AG20443 (cell line): ENCODE results near the gene SH3RF3.
A peak's percentile ranks its signal among the peaks of the same experiment; 100 is the strongest.

ENCODE experiments used
- DNase-seq: peaks from one replicate; pipeline ENCODE4 v3.0.0; 2012; ENCODE audit warnings: low spot score, mixed read lengths

The SH3RF3 gene

GRCh38 chr2:109264595-109265328 lies 135.8 kb downstream of the SH3RF3 start:
- DNase-seq: peak; percentile 65

- DNase-seq: no peak
Observed at GRCh38 chr2:109265369-109265768, 136.4 kb downstream of the SH3RF3 start.

DNA sequence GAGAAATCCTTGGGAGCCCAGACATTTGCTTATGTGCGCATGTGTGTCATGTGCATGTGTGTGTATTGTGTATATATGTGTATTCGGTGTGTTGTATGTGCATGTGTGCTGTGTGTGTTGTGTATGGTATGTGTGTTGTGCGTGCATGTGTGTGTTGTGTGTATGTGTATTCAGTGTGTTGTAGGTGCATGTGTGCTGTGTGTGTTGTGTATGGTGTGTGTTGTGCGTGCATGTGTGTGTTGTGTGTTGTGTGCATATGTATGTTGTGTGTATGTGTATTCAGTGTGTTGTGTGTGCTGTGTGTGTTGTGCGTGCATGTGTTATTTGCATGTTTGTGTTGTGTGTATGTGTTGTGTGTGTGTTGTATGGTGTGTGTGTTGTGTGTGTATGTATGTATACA lies 136.9 kb downstream of the SH3RF3 start:
- no peak for DNase-seq

- DNase-seq: no peak
Observed at GRCh38 chr2:109266496-109266895, 137.5 kb downstream of the SH3RF3 start.

DNA sequence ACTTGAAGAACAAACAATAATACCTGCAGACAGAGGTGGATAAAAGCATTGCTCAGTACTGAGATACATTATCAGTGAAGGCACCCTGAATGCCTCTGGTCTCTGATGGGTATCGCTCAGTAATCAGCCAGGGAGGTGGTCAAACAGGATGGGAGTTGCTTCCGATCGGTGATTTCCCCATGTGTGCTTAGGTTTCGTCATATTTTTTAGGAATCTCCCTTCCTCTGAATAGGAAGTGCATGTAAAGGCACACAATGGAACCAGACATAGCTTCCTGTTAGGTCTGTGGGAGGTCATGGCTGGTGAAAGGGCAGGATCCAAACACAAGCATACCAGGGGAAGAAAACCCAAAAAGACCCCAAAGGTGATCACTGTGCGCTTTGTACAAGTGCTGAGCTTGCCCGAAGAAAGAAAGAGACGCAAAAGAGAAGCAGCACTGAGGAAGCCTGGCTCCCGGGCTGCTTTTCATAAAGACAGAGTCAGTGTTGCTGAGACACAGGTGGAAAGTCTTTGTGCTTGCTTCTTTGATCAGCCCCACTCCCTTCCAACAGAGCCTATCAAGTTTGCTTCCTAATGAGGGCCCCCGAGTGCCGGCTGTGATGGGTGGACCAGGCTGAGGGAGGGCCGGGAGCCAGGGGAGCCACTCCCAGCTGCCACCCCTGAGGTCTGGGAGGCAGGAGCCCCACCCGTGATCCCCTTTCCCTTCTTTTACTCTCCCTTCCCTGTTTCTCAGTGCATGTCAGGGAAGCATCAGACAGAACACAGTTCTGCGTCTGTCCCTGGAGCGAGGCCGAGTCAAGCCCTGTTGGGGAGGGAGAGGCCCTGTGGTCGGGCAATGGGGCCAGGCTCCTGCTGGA lies 138.2 kb downstream of the SH3RF3 start:
- DNase-seq: no peak

GRCh38 chr2:109268916-109269315 lies 139.9 kb downstream of the SH3RF3 start:
- DNase-seq: no peak

DNA sequence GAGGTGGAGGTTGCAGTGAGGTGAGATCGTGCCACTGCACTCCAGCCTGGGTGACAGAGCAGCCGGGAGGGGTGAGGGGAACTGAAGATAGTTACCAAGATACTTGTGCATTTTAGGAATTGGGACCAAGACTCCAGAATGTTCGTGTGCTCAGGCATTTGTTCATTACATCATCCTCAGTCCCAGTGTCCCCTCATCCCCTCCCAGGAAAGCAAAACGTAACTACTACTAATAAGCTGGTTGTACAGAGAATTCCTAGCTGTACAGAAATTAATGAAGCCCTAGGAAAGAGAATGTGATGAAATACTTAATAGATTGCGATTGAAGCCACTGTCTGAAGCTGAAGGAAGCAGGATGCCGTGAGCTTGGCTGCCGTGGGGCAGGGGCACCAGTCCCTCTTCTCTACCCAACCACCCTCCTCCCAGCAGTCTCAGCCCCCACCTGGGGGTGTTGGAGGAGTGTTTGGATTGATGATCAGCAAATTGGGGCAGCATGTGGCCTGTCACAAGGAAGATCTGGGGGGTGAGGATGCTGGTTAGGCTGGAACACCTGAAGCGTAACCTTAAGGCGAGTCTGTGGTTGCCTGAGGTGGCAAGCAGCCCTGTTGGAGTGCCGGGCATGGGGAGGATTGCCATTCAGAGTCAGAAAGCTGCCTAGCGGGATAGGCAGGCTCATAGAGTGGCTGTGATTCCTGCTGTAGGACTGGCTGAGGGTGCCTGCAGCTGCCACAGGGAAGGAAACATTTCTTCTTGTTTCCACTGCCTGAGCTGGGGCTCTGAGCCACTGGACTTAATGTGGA lies 140.9 kb downstream of the SH3RF3 start:
- no peak for DNase-seq

DNA sequence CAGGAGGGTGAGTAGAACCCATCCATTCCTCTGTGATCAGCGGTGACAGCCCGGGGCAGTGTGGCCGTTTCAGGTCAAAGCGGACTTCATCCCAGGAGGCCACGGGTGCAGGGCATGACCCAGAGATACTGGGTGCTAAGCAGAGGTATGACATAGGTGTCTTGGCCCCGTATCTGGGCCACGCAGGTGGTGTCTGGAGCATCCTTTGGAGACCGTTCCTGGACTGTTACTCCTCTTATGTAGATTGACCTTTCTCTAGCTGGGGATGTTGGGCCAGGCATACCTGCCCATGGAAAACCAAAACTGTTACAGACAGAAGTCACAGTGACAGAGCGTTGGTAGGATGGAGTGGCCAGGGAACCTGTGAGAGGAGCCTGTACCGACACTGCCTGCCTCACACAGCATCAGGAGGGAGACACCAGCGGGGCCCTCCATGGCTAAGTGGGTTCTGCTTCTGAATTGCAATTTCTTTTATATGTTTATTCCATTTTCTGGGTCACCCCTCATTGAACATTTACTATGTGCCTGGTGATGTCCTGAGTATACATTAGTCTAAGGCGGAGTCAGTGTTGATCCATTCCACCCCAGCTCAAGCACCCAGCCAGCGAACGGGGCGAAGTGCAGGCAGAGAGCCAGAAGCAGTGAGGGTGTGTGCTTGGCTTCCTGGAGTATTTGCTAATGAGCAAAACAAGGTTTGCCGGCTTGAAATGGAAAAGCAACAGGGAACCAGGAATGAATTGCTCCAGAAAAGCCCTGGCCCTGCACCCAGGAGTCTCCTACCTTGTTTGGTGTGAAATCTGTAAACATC lies 141.7 kb downstream of the SH3RF3 start:
- no peak for DNase-seq

DNA sequence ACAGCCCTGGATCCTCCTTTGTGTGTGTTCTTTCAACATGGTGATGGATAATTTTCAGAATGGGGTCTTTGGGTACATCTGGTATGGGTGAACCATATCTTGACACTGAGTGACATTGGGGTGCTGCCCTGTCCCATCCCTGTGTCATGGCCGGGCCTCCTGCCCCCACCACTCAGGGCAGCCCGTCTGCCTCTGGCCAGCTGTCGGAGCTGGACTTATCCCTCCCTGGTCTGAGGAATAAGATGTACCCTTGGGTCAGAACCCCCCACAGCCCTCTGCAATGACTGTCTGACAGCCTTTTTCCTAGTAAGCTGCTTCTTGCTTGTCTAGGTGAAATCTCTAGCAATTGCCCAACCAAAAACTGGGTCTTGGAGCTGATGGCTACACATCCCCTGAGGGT lies 142.9 kb downstream of the SH3RF3 start:
- no peak for DNase-seq

DNA sequence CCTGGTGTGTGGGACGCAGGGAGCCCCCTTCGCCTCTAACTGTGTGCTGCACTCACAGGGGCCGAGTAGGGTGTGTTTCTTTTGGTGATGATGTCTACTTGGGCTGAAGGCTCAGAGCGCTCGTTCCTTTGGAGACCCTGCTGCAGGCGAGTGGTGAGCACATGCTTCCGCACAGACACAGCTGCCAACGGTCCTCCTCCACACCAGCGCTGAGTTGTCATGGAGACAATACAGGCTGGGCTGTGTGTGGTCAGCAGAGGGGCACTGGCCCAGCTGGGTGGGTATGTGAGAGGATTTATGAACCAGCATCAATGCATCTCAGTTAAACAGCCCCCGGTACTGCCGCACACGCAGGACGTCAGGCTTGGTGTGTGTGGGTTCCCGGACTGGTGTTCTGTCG lies 143.5 kb downstream of the SH3RF3 start:
- DNase-seq: no peak

GRCh38 chr2:109275120-109276012 lies 146.4 kb downstream of the SH3RF3 start:
- DNase-seq: no peak

GRCh38 chr2:109277406-109277805 lies 148.4 kb downstream of the SH3RF3 start:
- no peak for DNase-seq

- no peak for DNase-seq
Observed at GRCh38 chr2:109279243-109279860, 150.3 kb downstream of the SH3RF3 start.

DNA sequence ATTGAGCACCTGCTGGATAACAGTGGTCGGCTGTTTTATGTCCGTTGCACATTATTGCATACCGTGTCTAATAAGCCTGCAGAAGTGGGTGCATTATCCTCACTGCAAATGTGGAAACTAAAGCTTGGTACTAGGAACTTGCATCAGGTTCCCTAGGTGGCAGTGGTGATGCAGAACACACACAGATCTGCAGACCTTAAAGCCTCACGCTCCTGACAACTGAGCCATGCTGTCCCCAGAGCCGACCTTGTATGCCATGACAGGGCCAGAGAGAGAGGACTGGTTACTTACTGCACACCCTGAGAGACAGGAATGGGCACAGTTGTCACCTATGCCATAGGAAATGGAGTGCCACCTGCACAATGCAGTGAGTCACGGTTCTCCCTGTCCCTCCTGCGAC lies 151.8 kb downstream of the SH3RF3 start:
- DNase-seq: no peak

DNA sequence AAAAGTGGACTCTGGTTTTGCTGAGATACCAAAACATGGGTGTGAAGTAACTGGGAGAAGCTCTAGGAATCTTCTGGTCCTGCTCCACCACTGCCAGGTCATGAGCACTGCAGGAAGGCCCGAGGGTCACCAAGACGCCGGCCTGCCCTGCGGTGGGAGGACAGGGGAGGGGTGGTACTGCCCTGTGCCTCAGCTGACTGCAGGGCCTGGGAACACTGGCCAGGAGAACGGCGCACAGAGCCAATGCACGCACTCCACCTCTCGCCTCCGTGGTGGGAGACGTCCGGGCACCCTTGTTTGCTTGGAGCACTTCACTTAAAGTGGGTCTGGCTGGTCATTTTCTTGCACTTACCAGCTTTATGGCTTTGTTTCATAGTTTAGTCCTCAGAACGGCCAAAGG lies 153.4 kb downstream of the SH3RF3 start:
- no peak for DNase-seq

DNA sequence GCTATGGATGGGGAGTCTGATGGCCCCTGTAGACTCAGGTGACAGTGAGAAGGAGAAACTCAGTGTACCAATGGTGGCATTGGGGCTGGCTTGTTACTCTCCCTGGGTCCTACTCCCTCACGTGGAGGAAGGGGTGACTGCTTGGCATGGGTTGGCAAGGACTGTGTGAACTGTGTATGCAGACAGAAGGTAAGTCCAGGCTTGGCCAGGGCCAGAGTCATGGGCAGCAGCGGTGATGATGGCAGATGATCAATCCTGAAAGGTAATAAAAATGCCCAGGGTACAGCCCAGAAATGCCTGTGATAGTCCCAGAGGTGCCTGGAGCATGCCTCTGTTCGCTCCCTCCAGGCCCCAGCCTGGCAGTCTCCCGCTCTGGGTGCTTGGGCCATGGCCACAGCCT lies 153.9 kb downstream of the SH3RF3 start:
- no peak for DNase-seq

GRCh38 chr2:109284826-109285225 lies 155.8 kb downstream of the SH3RF3 start:
- DNase-seq: peak; percentile 56

- DNase-seq: no peak
Observed at GRCh38 chr2:109285244-109285651, 156.2 kb downstream of the SH3RF3 start.

DNA sequence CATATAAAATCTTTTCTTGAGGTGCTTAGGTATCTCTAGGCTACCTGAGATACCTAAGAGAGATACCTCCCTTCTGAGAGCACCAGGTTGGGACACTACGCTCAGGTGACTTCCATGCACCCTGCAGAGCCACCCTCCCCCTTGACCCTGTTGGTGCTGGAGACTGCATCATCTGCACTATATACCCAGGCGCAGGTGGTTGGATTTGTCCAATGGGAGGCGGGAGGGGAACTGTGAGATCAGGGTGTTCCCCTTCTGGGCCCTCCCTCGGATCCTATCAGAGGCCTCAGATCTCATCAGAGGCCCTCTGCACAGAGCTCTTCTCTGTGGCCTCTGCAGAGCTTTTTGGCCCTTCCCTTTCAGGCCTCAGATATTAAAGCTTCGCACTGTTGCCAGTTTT lies 158.4 kb downstream of the SH3RF3 start:
- no peak for DNase-seq

DNA sequence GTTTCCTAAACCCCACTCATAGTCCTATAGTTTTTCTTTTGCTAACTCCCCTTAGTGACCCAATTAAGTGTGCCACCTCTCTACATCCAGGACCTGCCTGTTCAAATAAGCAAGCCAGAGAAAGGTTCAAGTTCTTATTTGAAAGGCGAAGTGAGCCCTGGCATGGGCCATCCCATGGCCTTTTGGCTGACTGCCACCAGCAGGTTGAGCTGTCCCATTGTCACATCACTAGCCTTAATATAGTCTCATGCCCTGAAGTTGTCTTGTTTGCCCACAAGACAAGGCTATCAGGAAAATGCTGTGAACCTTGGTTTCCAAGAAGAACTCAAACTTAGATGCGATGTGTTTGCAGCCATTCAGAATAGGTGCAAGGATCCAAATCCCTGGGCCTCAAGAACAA lies 158.8 kb downstream of the SH3RF3 start:
- no peak for DNase-seq
